Measurements from ENCODE around the gene RPRML.

- TF ChIP-seq, protein P1, sequence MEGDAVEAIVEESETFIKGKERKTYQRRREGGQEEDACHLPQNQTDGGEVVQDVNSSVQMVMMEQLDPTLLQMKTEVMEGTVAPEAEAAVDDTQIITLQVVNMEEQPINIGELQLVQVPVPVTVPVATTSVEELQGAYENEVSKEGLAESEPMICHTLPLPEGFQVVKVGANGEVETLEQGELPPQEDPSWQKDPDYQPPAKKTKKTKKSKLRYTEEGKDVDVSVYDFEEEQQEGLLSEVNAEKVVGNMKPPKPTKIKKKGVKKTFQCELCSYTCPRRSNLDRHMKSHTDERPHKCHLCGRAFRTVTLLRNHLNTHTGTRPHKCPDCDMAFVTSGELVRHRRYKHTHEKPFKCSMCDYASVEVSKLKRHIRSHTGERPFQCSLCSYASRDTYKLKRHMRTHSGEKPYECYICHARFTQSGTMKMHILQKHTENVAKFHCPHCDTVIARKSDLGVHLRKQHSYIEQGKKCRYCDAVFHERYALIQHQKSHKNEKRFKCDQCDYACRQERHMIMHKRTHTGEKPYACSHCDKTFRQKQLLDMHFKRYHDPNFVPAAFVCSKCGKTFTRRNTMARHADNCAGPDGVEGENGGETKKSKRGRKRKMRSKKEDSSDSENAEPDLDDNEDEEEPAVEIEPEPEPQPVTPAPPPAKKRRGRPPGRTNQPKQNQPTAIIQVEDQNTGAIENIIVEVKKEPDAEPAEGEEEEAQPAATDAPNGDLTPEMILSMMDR (IDR thresholded peaks at IDR 0.05; ENCODE audit: borderline replicate concordance, extremely low read depth, low read length, poor library complexity, severe bottlenecking) = no peak
- no peak for TF ChIP-seq EZH2 (IDR thresholded peaks at IDR 0.05; ENCODE audit: borderline replicate concordance, low read depth, low read length, severe bottlenecking)
These were observed 5.8 kb upstream of the RPRML start for GRCh38 chr17:46984892-46985291.

All from DND-41 (cell line).